ENCODE results near the gene NKG7. TPM values are rescaled to one million over a fixed set of nuclear protein-coding genes. Genes with fewer than 3 reads are reported as not detected.

The NKG7 gene
- total RNA-seq, 1 experiment from 2014 or later: not detected

DNA sequence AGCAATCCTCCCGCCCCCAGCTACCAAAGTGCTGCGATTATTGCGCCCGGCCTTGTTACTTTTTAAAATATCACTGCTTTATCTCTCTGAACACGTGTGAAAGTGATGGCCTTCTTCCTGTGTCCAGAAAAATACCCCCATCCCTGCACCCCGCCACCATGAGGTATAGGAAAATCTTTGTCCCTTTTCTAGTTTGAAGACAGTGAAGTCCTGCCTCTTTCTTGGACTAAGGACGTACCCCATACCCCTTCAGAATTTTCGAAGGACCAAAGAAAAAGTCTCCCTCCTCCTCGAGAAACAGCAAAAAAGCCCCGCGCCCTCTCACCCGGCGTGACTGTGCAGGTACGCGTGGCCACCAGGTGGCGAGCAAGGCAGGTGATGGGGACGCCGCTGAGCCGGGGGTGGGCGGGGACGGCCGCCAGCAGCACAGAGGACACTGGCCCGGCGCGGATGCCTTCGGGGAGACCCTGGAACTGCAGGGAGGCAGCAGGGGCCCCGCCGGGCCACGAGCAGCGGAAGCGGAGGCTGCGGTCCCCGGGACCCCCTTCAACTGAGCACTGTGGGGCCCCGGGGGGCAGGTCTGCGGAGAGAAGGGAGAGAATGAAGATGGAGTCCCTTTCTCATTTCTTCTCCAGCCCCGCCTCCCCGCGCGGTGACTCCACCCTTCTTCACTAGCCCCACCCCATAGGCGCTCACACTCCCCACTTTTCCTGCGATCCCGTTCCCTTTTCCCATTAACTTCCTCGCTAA is 33.7 kb downstream of the NKG7 start:
- DNase-seq (ENCODE audit: low read depth): peak; percentile 75

DNA sequence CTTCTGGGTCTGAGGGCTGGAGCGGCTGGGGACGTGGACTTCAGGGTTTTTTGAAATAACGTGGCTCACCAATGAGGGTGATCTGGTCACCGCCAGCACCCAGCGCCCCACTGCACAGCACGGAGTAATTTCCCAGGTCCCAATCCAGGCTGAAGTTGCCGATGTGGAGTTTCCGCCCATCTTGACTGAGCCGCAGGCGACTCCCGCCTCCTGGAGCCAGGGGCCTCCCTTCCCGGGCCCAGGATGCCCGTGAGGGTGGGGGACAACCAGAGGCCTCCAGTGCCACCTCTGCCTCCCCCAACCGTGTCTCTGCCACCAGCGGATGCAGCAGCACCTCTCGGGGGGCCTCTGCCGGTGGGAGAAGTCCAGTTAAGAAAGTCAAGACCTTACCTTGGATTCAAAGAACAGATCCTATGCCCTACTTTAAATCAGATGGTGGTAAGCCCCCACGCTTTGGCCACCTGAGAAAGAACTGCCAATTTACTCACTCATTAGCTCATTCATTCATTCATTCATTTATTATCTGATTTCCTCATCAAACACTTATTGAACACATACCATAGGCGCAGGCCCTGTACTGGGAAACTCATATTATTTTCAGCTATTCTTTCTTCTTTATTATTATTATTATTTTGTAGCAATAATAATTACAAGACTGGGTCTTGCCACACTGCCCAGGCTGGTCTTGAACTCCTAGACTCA is 34.4 kb downstream of the NKG7 start:
- DNase-seq (ENCODE audit: low read depth): no peak

DNA sequence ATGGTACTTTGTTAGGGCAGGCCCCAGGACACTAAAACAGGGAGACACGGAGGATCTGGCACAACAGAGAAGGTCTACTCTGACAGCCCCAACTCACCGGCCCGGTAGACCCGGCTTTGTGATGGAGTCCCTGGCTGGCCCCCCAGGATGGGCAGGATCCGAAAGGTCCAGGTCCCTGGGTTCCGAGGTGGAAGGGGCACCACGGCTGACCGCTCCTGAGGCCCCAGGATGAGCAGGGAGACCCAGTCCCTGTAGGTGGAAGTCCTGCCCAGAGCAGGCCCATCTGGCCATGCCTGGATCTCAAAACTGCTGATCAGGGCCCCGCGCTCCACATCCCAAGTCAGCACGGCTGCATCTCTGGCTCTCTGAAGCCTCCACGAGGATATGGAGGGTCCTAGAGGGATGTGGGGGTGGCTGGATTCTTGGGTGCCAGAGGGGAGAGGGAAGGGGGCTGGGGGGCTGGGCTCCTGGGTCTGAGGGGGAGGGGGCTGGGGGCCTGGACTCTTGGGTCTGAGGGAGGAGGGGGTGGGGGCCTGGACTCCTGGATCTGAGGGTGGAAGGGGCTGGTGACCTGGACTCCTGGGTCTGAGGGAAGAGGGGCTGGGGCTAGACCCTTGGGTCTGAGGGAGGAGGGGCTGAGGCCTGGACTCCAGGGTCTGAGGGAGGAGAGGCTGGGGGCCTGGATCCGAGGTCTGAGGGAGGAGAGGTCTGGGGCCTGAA is 35.2 kb downstream of the NKG7 start:
- DNase-seq (ENCODE audit: low read depth): no peak

DNA sequence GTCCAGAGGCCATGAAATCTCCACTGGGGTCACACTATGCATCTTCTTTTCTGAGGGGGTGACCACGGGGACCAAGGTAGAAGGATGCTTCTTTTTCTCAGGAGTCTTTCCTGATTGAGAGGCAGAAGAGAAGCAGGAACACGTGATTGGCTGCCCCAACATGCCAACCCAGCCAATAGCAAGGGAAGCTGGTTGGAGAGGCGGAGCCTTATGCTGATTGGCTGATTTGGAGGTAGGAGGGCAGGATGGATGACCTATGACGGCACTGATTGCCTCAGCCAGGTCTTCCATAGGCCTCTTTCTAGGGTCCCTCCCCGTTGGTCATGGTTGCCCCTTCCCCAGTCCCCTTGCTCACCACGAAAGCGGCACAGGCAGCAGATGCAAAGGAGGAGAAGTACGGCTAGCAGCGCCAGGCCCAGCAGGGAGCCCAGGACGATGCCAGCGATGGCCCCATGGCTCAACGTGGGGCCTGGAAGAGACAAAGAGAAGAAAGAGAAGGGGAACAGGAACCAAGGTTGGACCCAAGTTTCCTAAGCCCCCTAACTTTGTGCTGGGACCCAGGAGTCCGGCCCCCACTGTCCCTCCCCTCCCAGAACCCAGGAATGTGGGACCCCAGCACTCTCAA is 38.5 kb downstream of the NKG7 start:
- no peak for DNase-seq (ENCODE audit: low read depth)

DNA sequence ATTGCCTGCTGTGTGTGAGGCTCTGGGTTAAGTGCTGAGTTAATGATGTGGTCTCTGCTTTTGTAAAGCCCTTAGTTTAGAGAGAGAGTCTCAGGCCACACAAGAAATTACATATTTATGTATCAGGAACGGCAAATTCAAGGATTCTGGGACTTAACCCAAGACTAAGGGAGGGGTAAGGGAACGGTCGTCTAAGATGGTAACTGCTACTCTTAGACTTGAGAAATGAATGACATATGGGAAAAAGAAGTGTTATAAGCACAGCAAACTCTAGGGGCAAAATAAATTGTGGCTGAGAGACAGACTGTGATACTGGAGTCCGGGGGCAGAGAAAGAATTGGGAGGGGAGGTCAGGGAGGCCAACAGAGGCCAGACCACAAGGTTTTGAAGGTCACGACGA is 40.7 kb downstream of the NKG7 start:
- DNase-seq (ENCODE audit: low read depth): no peak

DNA sequence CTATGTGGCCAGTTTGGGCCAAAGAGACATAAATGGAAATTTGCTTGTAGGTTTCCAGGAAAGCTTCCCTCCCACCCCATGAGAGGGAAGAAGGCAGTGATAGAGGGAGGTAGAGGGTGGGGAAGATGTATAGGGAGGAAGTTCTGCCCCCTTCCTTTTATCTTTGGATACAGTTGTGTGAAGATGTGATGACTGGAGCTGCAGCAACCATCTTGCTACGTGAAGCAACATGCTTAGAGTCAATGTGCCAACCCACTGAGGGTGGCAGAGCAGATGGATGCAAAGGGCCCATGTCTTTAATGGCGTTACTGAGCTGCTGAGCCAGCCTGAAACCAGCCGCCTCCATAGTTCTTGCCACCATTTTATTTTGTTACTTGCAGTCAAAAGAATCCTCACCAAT is 41.3 kb downstream of the NKG7 start:
- DNase-seq (ENCODE audit: low read depth): no peak

DNA sequence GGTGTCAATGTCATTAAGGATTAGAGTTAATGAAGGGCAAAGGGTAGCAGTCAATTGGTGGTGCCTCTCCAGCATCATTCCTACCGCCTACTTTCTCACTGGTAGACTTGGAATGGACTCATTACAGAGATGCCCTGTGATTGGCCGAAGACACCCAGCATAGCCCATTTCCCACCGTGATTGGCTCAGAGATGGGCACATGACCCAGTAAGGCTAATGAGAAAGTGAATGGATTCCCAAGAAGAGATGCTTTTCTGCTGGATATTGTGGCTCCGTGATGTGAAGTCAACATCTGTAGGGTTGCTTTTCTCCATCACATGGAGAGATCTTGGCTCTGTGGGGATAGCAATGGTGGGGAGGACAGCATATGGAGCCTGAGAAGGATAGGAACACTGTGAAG is 42.1 kb downstream of the NKG7 start:
- no peak for DNase-seq (ENCODE audit: low read depth)

DNA sequence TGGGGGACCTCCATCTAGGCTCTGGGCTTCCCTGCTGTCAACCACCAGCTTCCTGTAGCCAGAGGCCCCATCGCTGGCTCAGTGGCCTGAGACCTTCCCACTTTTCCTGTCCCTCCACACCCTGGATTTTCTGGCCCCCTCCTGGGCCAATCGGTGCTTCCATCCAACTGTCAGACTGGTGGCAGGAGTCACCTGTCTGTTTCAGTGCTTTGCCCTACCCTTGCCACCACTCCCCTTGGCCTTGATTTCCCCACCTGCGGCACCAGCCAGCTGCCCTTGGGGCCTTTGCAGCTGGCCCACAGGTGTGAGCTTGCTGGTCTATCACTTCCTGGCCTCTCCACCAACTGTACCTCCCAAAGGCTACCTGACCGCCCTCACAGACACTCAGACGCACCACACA is 43.0 kb downstream of the NKG7 start:
- no peak for DNase-seq (ENCODE audit: low read depth)

DNA sequence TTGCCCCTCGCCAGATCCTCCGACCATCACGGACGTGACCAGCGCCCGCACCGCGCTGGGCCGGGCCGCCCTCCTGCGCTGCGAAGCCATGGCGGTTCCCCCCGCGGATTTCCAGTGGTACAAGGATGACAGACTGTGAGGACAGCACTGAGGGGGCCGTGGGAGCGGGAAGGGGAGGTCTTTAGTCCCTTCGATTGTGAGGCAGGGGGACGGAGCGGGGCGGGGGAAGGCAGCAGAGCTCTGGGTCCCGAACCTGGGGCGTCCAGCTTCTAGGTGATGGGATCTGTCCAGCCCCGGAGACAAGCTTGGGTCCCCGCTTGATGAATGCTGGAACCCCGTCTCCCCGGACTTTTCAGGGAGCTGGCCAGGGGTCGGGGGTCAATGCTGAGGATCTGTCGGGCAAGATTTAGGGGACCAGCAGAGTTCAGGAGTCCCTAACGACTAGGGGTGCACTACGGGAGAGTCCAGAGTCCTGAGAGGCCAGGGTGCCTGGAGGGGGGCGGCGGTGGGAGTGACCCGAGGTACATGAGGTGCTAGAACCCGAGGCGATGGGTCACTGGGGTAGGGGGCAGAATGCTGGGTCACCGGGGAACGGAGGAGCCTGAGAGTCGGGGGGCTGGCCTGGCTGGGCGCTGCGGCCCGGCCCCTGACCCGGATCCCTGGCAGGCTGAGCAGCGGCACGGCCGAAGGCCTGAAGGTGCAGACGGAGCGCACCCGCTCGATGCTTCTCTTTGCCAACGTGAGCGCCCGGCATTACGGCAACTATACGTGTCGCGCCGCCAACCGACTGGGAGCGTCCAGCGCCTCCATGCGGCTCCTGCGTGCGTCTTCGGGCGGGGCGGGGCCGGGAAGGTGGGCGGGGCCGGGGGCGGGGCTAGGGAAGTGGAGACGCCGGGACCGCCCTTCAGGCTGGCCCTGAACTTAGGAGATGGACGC is 45.1 kb downstream of the NKG7 start:
- DNase-seq (ENCODE audit: low read depth): peak; percentile 61

DNA sequence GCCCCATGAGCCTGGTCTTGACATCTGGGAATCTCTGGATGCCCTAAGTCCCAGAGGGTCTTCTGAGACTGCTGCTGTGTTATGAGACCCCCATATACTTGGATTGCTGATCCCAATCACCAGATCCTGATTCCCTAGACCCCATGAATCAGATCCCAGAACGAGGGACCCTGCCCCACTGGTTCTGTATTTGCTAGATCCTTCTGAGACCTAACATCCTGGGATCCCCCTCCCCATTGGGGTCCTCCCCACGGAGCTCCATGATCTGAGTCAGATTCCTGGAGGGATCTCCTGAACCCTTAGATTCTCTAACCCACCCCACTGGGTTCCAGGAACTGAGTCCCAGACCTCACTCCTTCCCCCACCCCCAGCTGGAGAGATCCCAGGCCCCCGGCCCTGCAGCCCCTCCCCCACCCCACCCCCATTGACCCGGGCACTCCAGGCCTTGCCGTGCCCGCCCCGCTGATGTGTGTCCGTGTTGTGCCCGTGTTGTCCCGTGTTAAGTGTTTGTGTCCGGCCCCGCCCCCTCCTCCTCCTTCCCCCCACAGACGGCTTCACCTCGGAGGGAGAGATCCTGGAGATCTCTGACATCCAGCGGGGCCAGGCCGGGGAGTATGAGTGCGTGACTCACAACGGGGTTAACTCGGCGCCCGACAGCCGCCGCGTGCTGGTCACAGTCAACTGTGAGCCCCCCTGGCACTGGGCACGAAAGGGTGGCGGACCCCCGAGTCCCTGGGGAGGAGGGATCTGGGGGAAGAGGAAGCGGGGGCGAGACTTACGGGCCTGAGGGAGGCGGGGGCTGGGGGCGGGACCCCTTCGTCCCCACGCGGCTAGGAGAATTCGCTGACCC is 46.0 kb downstream of the NKG7 start:
- no peak for DNase-seq (ENCODE audit: low read depth)

DNA sequence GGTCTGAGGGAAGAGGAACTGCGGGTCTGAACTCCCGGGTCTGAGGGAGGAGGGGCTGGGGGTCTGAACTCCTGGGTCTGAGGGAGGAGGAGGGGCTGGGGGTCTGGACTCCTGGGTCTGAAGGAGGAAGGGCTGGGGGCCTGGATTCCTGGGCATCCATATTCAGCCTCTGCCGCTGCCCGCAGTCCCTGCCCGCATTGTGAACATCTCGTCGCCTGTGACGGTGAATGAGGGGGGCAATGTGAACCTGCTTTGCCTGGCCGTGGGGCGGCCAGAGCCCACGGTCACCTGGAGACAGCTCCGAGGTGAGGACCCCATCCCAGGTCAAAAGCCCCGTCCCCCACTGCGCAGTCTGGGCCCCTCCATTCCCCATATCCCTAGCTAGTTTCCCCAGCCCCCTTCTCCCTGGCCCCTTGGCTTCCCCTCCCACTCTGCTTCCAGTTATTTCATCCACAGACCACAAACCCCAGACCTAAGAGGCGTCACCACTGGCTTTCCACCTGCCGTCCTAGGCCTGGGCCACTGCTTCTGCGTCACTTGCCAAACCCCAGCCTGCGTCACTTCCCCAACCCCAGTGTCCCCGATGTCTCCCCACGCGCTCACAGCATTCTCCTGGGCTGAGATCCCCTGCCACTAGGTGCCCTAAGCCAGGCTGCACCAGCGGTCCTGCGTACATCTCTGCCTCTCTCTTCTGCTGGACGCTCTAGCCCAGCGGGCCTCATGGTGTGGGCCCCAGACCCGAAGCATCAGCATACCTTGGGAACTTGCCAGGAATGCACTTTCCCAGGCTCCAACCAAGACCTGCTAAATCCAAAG is 47.1 kb downstream of the NKG7 start:
- no peak for DNase-seq (ENCODE audit: low read depth)

DNA sequence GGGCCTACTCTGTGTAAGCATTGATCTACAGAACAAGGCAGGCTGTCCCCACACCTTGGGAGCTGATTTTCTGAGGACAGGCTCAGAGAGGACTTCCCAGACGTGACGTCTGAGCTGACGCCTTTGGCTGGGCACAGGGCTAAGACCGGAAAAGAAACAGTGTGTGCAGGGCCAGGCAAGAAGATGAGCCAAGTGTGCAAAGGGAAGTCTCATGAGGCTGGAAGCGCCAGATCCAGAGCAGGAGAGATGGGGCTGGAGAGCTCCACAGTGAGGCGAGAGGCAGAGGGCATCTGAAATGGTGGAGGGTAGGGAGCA is 48.3 kb downstream of the NKG7 start:
- DNase-seq (ENCODE audit: low read depth): no peak

DNA sequence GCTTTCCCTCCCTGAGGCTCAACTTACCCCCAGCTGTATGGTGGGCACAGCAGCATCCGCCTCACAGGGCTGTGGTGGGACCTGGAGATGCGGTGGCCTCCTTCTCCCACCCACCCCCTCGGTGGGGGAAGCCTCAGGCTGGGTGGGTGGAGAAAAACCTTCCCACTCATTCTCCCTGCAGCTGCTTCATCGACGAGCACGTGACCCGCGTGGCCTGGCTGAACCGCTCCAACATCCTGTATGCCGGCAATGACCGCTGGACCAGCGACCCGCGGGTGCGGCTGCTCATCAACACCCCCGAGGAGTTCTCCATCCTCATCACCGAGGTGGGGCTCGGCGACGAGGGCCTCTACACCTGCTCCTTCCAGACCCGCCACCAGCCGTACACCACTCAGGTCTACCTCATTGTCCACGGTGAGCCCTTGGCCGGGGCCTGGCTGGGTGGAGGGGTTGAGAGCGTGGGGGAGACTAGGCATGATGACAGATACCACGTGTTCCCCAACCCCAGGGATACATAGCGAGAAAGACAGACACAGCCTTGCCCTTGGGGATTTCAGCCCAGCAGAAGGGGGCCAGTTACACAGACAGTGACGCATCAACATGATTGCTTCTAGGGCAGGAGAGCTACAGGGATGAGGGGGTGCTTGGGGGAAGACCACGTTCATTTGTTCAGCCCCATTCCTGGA is 48.8 kb downstream of the NKG7 start:
- no peak for DNase-seq (ENCODE audit: low read depth)

DNA sequence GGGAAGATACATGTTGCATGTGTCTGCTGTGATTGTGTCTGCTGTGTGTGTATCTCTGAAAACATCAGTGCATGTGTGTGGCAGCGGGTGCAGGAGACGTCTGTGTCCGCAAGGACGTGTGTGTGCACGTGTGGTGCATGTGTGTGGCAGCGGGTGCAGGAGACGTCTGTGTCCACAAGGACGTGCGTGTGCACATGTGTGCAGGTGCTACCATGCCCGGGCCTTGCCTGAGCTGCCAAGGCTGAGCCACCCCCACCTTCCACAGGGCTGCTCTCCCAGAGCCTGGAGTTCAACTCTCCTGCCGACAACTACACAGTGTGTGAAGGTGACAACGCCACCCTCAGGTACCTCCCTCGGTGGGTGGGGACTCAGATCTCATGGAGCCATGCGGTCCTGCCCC is 50.7 kb downstream of the NKG7 start:
- DNase-seq (ENCODE audit: low read depth): no peak

Other genes with a start within 250 kb of the NKG7 start
- gene SIGLEC9, start 247.7 kb downstream of the NKG7 start, total RNA-seq (2014; rRNA removed; shearing (Covaris generic)): 0.10 TPM in 1 of 2 replicates, not detected in the other
- not detected in 2 replicates for gene SIGLEC7, start 230.4 kb downstream of the NKG7 start, total RNA-seq (2014; rRNA removed; shearing (Covaris generic))
- 2.1 and 2.4 TPM in 2 replicates for gene CD33, start 147.6 kb downstream of the NKG7 start, total RNA-seq (2014; rRNA removed; shearing (Covaris generic))
- not detected in 2 replicates for gene SIGLECL1, start 121.6 kb downstream of the NKG7 start, total RNA-seq (2014; rRNA removed; shearing (Covaris generic))
- gene IGLON5, start 61.0 kb downstream of the NKG7 start, total RNA-seq (2014; rRNA removed; shearing (Covaris generic)): not detected in 2 replicates
- 1.3 and 1.7 TPM in 2 replicates for gene VSIG10L, start 30.5 kb downstream of the NKG7 start, total RNA-seq (2014; rRNA removed; shearing (Covaris generic))
- gene ETFB, start 6.3 kb downstream of the NKG7 start, total RNA-seq (2014; rRNA removed; shearing (Covaris generic)): 158 and 206 TPM in 2 replicates
- gene CLDND2, start 3.7 kb downstream of the NKG7 start, total RNA-seq (2014; rRNA removed; shearing (Covaris generic)): 1.2 TPM in 1 of 2 replicates, not detected in the other
- gene LIM2, start 15.3 kb upstream of the NKG7 start, total RNA-seq (2014; rRNA removed; shearing (Covaris generic)): not detected in 2 replicates
- not detected in 2 replicates for gene C19orf84, start 17.9 kb upstream of the NKG7 start, total RNA-seq (2014; rRNA removed; shearing (Covaris generic))
- not detected in 2 replicates for gene SIGLEC10, start 45.0 kb upstream of the NKG7 start, total RNA-seq (2014; rRNA removed; shearing (Covaris generic))
- not detected in 2 replicates for gene SIGLEC8, start 85.8 kb upstream of the NKG7 start, total RNA-seq (2014; rRNA removed; shearing (Covaris generic))
- gene CEACAM18, start 105.9 kb upstream of the NKG7 start, total RNA-seq (2014; rRNA removed; shearing (Covaris generic)): not detected in 2 replicates
- not detected in 2 replicates for gene SIGLEC12, start 129.1 kb upstream of the NKG7 start, total RNA-seq (2014; rRNA removed; shearing (Covaris generic))
- gene SIGLEC6, start 159.0 kb upstream of the NKG7 start, total RNA-seq (2014; rRNA removed; shearing (Covaris generic)): not detected in 2 replicates
- gene ZNF175, start 198.6 kb upstream of the NKG7 start, total RNA-seq (2014; rRNA removed; shearing (Covaris generic)): 11.3 and 11.8 TPM in 2 replicates

Measured in RPMI7951 (cell line).